Measurements from ENCODE around the gene HEATR3. TPM values are rescaled to one million over a fixed set of nuclear protein-coding genes. Genes with fewer than 3 reads are reported as not detected.

HEATR3 gene
- total RNA-seq, 2 donors from 2014 or later, result 11.5 to 13.1 TPM

DNA sequence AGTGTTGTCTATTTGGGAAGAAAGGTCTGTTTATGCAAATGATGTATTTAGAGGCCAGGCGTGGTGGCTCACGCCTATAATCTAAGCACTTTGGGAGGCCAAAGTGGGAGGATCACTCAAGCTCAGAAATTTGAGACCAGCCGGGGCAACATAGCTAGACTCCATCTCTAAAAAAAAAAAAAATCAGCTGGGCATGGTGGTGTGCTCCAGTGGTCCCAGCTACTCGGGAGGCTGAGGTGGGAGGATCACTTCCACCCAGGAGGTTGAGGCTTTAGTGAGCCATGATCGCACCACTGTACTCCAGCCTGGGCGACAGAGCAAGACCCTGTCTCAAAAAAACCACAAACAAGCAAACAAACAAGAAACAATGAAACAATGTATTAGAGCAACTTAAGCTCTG is 18.9 kb upstream of the HEATR3 start:
- DNase-seq (no peak), ATAC-seq (no peak)
- intact Hi-C loops (cut with DNase I), result no loop called here

DNA sequence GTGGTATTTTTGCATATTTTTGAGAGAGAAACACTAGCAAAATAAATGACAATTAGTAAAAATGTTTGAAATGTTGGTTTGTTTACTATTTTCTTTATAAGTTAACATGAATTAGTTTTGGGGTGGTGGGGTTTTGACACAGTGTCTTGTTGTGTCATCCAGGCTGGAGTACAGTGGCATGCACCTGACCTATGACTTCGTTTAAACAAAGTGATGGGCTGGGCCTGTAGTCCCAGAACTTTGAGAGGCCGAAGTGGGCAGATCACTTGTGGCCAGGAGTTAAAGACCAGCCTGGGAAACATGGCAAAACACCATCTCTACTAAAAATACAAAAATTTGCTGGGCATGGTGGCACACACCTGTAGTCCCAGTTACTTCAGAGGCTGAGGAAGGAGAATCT is 17.9 kb upstream of the HEATR3 start:
- ATAC-seq, result no peak
- no peak for DNase-seq
- intact Hi-C loops (cut with DNase I), result no loop called here

DNA sequence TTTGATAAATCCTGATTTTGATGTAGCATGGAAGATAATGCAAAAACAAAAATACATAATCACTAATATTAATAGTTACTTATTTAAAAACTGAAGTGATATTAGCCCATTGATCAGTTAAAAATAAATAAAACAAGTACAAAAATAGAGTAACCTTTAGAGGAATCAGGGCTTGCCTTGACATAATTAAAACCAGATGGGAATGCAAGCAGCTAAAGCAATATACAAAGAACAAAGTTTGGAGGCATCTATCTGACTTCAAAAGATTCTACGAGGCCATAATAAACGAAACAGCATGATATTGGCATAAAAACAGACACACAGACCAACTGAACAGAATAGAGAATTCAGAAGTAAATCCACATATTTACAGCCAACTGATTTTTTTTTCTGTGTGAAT is 15.0 kb upstream of the HEATR3 start:
- intact Hi-C loops (cut with DNase I), result no loop called here
- no peak for ATAC-seq
- DNase-seq, result no peak

DNA sequence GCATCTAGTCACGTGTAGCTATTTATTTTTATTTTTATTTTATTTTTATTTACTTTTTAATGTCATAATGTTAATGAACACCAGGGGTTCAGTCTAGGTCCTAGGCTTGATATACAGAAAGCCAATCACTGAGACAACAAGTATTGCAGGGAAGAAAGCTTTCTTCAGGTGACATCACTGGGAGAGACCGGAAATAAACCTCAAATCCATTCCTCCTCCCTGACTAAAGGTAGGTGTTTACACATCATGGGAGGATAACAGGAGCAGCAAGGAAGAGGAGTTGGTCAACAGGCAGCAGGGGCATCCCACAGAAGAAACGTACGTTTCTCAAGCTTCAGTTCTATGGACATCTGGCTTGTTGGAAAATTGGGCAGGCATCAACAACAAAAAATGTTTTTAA is 9.5 kb upstream of the HEATR3 start:
- intact Hi-C loops (cut with DNase I), result no loop called here
- DNase-seq, result no peak
- ATAC-seq, result no peak

DNA sequence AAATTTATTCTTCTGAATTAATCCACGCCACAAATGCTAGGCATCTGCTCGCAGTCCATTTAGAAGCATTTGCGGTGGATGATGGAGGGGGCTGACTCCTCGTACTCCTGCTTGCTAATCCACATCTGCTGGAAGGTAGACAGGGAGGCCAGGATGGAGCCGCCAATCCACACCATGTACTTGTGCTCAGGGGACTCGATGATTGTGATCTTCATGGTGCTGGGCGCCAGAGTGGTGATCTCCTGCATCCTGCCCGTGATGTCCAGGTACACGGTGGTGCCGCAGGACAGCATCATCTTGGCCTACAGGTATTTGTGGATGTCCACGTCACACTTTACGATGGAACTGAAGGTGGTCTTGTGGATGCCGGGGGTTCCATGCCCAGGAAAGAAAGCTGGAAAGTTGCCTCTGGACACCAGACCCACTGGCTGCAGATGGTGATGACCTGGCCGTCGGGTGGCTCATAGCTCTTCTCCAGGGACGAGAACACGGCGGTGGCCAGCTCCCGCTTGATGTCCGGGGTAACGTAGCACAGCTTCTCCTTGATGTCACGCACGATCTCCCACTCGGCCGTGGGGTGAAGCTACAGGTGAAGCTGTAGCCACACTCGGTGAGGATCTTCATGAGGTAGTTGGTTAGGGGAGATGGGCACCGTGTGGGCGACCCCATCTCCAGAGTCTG is 7.5 kb upstream of the HEATR3 start:
- ATAC-seq (no peak), DNase-seq (no peak)
- intact Hi-C loops (cut with DNase I), result no loop called here

DNA sequence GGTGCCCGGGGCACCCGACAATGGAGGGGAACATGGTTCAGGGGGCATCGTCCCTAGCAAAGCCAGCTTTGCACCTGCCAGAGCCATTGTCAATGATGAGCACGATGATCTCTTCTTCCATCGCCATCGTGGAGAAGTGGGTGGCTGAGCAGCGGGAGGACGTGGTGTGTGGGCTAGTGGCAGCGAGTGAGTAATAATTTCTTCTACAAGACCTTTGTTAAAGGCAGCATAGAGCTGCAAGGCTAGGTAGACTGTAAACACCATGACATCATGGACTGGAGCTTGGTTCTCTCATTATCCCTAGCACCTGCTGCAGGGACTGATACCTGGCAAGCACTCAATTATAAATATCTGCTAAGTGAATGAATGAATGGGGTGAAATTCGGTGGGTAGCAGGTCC is 6.7 kb upstream of the HEATR3 start:
- DNase-seq, result no peak
- intact Hi-C loops (cut with DNase I), result no loop called here
- no peak for ATAC-seq

DNA sequence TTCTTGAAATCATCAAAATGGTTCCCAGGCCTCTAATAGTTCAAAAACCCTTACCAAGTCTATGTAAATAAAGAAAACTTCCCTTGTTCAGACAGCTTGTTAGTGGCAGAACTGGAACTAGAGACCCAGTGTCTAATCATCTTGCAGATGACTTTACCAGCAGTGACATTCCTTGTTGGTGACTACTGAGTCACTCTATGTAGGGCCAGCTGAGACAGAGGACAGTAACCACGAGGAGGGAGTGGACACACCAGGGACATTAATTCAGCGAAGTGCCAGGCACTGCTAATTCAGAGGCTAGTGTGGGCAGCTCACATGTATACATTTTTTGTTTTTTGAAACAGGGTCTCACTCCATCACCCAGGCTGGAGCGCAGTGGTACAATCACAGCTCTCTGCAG is 6.1 kb upstream of the HEATR3 start:
- ATAC-seq (no peak), DNase-seq (no peak)
- intact Hi-C loops (cut with DNase I), result loop anchor here in 1 of 2 donors (10.0 kb wide), 1 partner anchor 95 kb away; the partner anchor contains the start of gene TENT4B

DNA sequence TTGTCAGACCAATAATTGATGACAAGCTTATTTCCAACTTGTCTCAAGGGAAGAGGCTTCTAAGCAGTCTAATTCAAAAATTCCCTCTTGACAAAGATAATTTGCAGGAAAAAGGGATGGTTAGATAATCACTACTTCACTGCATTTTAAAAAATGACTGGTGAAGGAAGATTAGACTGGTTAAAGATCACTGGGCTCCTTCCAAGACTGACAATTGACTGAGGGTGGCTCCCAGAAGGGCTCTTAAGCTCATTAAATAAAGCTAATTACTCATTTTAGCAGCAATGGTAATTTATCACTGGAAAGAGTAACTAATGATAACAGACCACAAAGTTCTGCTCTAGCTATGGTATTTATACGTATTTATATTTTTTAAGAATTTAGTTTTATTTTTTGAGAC is 4.4 kb upstream of the HEATR3 start:
- intact Hi-C loops (cut with DNase I), result loop anchor here in 1 of 2 donors (10.0 kb wide), 1 partner anchor 93 kb away; the partner anchor contains the start of gene TENT4B
- no peak for ATAC-seq
- no peak for DNase-seq

DNA sequence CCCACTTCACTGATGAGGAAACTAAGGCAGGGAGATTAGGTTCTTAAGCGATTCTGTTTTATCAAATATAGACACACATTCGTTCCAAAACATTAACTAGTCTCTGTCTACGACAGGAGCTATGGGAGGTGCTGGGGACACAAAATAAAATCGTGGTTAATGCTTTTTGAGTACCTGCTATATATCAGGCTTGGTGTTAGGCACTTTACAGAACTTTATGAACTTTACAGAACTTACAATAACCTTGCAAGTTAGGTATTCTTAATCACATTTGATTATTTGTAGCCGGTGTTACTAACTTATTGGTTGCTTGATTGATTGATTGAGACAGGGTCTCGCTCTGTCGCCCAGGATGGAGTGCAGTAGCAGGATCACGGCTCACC is 538 bp upstream of the HEATR3 start:
- DNase-seq (no peak), ATAC-seq (no peak)
- intact Hi-C loops (cut with DNase I), result loop anchor here in 1 of 2 donors (5.0 to 10.0 kb wide), 2 partner anchors 90 to 142 kb away; partner anchors contain the start of gene TENT4B

DNA sequence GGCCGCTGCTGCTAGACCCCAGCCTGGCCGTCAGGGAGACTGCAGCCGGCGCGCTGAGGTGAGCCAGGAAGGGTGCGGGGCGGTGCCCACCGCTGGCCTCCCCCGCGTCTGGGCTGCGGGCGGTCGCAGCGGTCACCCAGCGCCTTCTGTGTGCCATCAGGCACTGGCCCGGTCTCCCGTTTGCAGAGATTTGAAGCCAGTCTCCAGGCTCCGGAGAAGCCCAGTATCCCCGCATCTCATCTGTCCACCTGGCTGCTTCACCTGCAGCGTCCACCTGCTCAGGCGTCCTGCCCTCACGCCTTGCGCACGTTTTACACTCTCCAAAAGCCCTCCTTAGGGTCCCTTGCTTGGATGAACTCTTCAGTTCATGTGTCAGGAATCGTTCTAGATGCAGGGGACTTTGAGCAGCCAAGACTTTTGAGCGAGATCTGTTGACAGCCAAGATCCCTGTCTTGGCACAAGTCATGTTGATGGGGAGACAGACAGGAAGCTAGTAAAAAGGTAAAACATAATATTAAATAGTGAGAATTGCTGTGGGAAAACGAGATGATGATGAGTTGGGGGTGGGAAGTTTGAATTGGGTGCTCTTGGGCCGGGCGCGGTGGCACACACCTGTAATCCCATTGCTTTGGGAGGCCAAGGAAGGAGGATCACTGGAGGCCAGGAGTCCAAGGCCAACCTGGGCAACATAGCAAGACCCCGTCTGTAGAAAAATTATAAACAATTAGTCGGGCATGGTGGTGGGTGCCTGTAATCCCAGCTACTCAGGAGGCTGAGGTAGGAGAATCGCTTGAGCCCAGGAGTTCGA is 916 bp downstream of the HEATR3 start:
- ATAC-seq, result no peak
- intact Hi-C loops (cut with DNase I), result loop anchor here in 1 of 2 donors (5.0 to 10.0 kb wide), 2 partner anchors 88 to 141 kb away; partner anchors contain the start of gene TENT4B
- no peak for DNase-seq

DNA sequence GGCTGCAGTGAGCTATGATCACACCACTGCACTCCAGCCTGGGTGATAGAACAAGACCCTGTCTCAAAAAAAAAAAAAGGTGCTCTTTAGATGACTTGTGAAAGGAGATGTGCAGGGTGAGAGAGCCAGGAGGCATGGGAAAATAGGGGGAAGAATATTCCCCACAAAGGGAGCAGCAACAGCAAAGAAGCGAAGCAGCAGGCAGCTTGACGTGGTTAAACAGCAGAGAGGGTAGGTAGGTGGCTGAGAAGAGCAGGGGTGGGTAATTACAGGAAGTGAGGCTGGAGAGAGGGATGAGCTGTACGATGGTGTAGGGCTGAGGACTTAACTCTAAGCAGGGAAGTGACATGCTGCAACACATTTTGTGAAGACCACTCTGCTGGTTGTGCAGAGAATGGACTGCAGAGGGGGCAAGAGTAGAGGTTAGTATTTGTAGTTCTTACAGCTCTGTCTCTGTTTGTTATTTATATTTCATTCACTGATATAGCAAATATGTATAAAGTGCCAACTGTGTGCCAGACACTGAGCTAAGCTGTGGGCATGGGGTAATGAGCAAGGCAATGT is 1.6 kb downstream of the HEATR3 start:
- intact Hi-C loops (cut with DNase I), result loop anchor here in 1 of 2 donors (5.0 to 10.0 kb wide), 2 partner anchors 87 to 140 kb away; partner anchors contain the start of gene TENT4B
- ATAC-seq (no peak), DNase-seq (no peak)

DNA sequence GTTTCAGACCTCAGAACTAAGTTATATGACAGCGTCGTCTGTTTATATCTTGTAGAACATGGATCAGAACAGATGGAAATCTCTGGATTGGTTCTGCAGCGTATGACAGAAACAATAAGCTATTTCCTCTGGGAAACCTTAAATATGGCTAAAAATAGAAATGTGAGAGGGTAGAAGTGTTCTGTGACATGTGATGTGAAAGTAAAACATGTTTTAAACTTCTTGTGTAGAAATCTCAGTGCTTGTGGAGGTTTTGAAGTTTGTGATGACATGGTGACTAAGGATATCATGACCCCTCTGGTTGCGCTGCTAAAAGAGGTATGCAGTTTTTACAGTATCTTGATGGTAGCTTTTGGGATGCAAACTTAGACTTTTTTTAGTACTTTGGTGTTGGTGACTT is 2.8 kb downstream of the HEATR3 start:
- ATAC-seq (no peak), DNase-seq (no peak)
- intact Hi-C loops (cut with DNase I), result loop anchor here in 1 of 2 donors (5.0 to 10.0 kb wide), 2 partner anchors 86 to 139 kb away; partner anchors contain the start of gene TENT4B

DNA sequence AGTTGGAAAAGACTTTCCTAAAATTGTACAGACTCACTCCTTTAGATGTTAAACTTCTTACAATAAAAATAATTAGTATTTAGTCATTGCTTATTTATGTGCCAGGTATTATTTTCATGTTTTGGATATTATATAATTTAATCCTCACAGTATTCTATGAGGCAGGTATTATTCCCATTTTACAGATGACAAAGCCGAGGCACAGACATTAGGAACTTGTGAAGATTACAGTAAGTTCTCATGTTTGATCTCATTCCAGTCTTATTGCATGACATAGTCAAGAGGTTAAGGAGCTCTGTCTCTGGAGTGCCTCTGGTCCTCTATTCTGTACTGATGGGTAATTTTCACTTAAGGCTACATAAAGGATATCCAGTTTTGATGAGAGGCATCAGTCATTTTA is 3.3 kb downstream of the HEATR3 start:
- intact Hi-C loops (cut with DNase I), result loop anchor here in 1 of 2 donors (5.0 to 10.0 kb wide), 2 partner anchors 86 to 138 kb away; partner anchors contain the start of gene TENT4B
- DNase-seq (no peak), ATAC-seq (no peak)

DNA sequence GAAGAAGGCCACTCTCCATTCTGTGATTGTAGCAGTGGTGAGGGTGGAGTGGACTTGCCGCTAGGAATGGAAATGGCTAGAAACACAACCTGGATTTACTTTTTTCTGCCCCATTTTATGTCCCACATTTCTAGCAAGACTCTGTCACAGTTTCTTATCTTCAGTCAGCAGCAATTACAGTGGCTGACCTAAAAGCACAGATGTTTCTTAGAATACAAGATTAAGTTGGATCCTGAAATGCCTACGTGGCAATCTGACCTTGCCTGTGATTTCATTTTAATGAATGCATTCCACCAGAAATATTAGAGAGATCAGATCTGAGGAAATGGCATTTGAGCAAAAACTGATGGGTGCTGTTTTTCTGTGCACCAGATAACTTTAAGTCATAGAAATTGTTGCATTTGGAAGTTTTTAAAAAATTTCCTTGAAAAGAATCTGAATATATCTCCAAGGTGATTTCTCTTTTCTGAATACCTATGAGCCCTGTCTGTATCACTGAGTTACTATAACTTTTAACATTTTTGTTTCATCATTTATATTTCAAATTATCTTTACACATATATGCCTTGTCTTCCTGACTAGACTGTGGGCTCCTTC is 5.4 kb downstream of the HEATR3 start:
- no peak for DNase-seq
- intact Hi-C loops (cut with DNase I), result no loop called here
- ATAC-seq, result no peak

DNA sequence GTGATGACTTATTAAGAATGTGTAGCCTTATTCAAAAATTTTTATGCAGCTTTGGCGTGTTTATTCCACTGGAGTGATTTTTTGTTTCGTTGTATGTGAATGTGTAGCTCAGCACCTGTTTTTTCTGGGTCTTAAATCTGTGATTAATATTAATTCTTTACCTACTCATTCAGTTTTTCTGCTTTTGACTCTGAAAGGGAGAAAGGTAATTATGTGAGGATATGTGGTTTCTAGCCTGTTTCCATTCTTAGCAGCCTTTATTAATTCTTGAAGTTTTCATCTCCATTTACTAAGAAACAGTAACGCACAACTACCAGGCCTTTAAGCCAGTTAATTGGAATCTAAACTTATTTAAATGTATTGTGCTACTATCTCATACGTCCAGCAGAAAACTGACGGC is 7.0 kb downstream of the HEATR3 start:
- DNase-seq (no peak), ATAC-seq (no peak)
- intact Hi-C loops (cut with DNase I), result no loop called here

DNA sequence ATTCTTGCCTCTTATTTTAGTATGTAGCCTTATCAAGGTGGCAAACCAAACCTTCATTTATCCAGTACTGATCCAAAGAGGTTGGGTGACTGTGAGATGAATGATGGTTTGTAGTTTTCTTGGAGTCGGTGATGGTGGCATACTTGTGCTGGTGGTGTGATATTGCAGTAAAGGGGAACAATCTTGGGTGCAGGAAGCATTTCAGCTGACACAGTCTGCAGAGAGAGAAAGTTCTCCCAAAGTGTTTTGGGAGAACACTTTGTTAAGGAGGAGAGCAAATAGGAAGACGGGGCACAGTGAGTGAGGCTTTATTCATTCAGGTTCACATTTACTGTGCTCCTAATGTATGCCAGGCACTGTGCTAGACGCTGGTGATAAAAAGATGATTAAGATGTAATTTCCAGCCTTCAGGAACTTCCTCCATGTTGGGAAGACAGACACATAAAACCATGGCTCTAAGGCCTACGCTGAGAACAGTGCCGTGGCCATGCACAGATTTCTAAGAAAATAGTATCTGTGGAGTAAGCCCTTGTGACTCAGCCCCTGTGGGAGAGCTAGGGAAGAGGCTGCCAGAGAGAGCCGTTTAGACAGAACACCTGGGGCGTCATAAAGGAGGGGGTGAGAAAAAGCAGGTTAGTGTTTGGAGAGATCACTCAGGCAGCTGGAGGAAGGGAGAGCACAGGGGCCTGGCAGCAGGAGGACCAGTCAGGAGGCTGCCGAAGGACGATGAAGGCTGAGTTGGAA is 13.8 kb downstream of the HEATR3 start:
- no peak for ATAC-seq
- intact Hi-C loops (cut with DNase I), result no loop called here
- DNase-seq, result no peak

DNA sequence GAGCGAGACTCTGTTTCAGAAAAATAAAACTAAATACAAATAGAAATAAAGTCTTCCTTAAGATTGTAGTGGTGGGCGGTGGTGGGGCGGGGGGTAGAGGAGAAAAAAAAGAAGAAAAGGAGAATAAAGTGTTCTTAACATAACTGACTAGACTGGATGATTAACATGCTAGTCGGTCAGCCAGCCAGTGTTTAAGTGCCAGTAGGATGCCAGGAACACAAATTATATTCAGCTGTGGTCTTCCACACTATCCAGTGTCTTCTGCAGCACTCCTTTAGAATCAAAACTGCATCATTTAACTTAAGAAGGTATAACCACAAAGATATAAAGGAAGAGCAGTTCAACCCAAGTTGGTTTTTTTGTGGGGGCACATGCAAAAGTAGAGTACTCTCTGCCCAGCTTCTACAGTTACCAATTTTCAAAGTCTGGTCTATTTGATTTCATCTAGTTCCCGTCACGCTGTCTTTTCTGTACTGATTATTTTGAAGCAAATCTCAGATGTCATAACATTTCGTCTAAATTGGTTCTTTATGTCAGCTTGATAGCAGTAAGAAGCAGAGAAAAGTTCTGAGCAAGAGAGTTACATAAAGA is 15.8 kb downstream of the HEATR3 start:
- intact Hi-C loops (cut with DNase I), result no loop called here
- ATAC-seq, result no peak
- no peak for DNase-seq

DNA sequence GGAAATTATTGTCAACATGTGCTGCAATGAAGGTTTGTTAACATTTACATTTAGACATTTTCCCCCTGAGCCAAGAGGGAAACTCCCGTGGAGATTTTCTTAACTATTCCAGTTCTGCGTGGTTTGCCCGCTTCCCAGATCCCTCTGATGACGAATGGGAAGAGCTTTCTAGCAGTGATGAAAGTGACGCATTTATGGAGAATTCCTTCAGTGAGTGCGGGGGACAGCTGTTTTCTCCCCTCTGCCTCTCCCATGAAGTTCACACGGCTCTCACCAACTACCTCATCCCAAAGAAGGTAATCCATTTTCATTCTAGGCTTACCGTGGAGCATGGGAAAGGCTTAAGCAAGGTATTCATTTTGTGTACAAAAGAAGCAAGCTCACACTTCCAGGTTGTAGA is 18.2 kb downstream of the HEATR3 start:
- intact Hi-C loops (cut with DNase I), result no loop called here
- no peak for ATAC-seq
- no peak for DNase-seq

DNA sequence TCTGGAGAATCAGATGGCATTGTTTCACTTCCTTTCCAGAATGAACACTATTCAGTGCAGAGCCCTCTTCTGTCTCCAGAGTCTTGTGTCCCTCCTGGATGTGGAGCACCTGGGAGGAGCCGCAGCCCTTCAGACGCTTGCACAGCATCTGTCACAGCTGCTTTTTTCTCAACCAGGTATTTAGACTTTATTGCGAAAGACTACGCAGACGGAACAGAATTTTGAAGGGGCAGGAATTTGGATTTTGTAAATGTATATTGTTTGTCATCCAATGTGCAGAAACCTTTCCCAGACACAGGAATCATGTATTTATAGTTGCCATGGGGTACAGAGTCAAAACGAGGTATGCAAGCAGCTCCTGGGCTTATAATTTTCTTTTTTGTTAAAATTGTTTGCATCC is 20.4 kb downstream of the HEATR3 start:
- intact Hi-C loops (cut with DNase I), result no loop called here
- ATAC-seq (no peak), DNase-seq (no peak)

All from left cardiac atrium (tissue), 4 donors.